Activated CD4-positive, alpha-beta memory T cell treated with anti-CD3 and anti-CD28 coated beads for 36 hours (primary cell): Measurements from ENCODE around the gene APP. TPM values are rescaled to one million over a fixed set of nuclear protein-coding genes. Genes with fewer than 3 reads are reported as not detected.
"Not testable (repeated sequence)": the region's sequence is repeated elsewhere in the genome, so short reads cannot be mapped to it uniquely, and the experiment has no call there.

ENCODE experiments used
- CTCF ChIA-PET: fragments of 350-600 bp; sonication (Branson Sonifier 250); formaldehyde crosslinking; loops from one replicate; lab custom pipeline; 2021; ENCODE audit warnings: antibody characterized with exemption, inconsistent platforms; lab: Charles Lee
- POLR2A ChIA-PET: fragments of 350-600 bp; sonication (Branson Sonifier 250); formaldehyde crosslinking; loops from one replicate; lab custom pipeline; 2021; ENCODE audit warnings: antibody characterized with exemption; lab: Charles Lee
- DNase-seq: peaks from one replicate; pipeline ENCODE4 v3.0.0-alpha.2; 2020
- H3K27ac Mint-ChIP-seq: one replicate; pipeline ENCODE4 v1.8.0; 2021; ENCODE audit warnings: mixed read lengths
- H3K27me3 Mint-ChIP-seq: one replicate; pipeline ENCODE4 v1.8.0; 2021; ENCODE audit warnings: mixed read lengths
- H3K36me3 Mint-ChIP-seq: one replicate; pipeline ENCODE4 v1.8.0; 2021; ENCODE audit warnings: mixed read lengths
- H3K4me1 Mint-ChIP-seq: one replicate; pipeline ENCODE4 v1.8.0; 2021; ENCODE audit warnings: low read depth, mixed read lengths
- H3K4me3 Mint-ChIP-seq: one replicate; pipeline ENCODE4 v1.8.0; 2021; ENCODE audit warnings: mild to moderate bottlenecking, mixed read lengths
- H3K9me3 Mint-ChIP-seq: one replicate; pipeline ENCODE4 v1.8.0; 2021; ENCODE audit warnings: mixed read lengths
- intact Hi-C: fragments of 100-400 bp; cut with micrococcal nuclease; formaldehyde crosslinking; loops from one replicate; pipeline ENCODE4 v1.15.1; 2023
- total RNA-seq, 2 experiments: library from RNA; stranded (reverse); gene quantifications; one replicate each; pipeline ENCODE4 v1.2.3, GENCODE V29; 2021

The APP gene
- total RNA-seq, 2 experiments from 2014 or later: 46.3 to 47.1 TPM

GRCh38 chr21:26049803-26050202 is 120.8 kb downstream of the APP start:
- Mint-ChIP-seq H3K27me3 (no peaks in the 10 kb centered on the region), H3K27ac (no peak overlapping the region), H3K9me3 (no peaks in the 10 kb centered on the region), H3K4me3 (no peak overlapping the region), H3K4me1 (no peaks in the 10 kb centered on the region), H3K36me3 (peaks cover 32% of the 10 kb centered on the region)
- DNase-seq: no peak
- intact Hi-C loops: no loop called here
- ChIA-PET POLR2A (no interaction called here), CTCF (no interaction called here)

GRCh38 chr21:26047279-26047967 is 123.1 kb downstream of the APP start:
- no peak for DNase-seq
- no peaks in the 10 kb centered on the region for H3K27me3 Mint-ChIP-seq
- ChIA-PET CTCF (no interaction called here), POLR2A (no interaction called here)
- no peak overlapping the region for H3K27ac Mint-ChIP-seq
- H3K9me3 Mint-ChIP-seq: no peaks in the 10 kb centered on the region
- intact Hi-C loops: no loop called here
- no peaks in the 10 kb centered on the region for H3K4me1 Mint-ChIP-seq
- peaks cover 35% of the 10 kb centered on the region for H3K36me3 Mint-ChIP-seq
- no peak overlapping the region for H3K4me3 Mint-ChIP-seq

- no peak overlapping the region for H3K4me3 Mint-ChIP-seq
Observed at GRCh38 chr21:26043891-26044290, 126.7 kb downstream of the APP start.

GRCh38 chr21:26042181-26042876 is 128.2 kb downstream of the APP start:
- Mint-ChIP-seq H3K9me3 (no peaks in the 10 kb centered on the region), H3K4me3 (no peak overlapping the region), H3K4me1 (no peaks in the 10 kb centered on the region), H3K27me3 (no peaks in the 10 kb centered on the region), H3K36me3 (peaks cover 14% of the 10 kb centered on the region), H3K27ac (no peak overlapping the region)
- ChIA-PET POLR2A (no interaction called here), CTCF (no interaction called here)
- DNase-seq: no peak
- intact Hi-C loops: no loop called here

More at GRCh38 chr21:26043891-26044290, 126.7 kb downstream of the APP start:
- H3K36me3 Mint-ChIP-seq: peaks cover 19% of the 10 kb centered on the region
- no peak for DNase-seq
- H3K27me3 Mint-ChIP-seq: no peaks in the 10 kb centered on the region
- intact Hi-C loops: no loop called here
- no peak overlapping the region for H3K27ac Mint-ChIP-seq
- ChIA-PET CTCF (no interaction called here), POLR2A (no interaction called here)
- no peaks in the 10 kb centered on the region for H3K4me1 Mint-ChIP-seq
- H3K9me3 Mint-ChIP-seq: no peaks in the 10 kb centered on the region

- CTCF ChIA-PET: no interaction called here
- peaks cover 14% of the 10 kb centered on the region for H3K36me3 Mint-ChIP-seq
- intact Hi-C loops: no loop called here
- no peak overlapping the region for H3K27ac Mint-ChIP-seq
- no peak for DNase-seq
- no peaks in the 10 kb centered on the region for H3K27me3 Mint-ChIP-seq
- H3K9me3 Mint-ChIP-seq: no peaks in the 10 kb centered on the region
- H3K4me1 Mint-ChIP-seq: peaks cover 5% of the 10 kb centered on the region
- POLR2A ChIA-PET: no interaction called here
- H3K4me3 Mint-ChIP-seq: no peak overlapping the region
Observed at GRCh38 chr21:26041431-26042180, 129.0 kb downstream of the APP start.

- Mint-ChIP-seq H3K27me3 (no peaks in the 10 kb centered on the region), H3K4me1 (peaks cover 10% of the 10 kb centered on the region), H3K27ac (no peak overlapping the region), H3K36me3 (no peaks in the 10 kb centered on the region), H3K9me3 (no peaks in the 10 kb centered on the region), H3K4me3 (no peak overlapping the region)
- no peak for DNase-seq
- intact Hi-C loops: no loop called here
- CTCF ChIA-PET: interaction anchor here (0.6 kb wide), 1 partner anchor 384 kb away, joined by 3 read pairs; no protein-coding TSS in a partner anchor
- POLR2A ChIA-PET: no interaction called here
Observed at GRCh38 chr21:26036916-26037315, 133.7 kb downstream of the APP start.

GRCh38 chr21:26032263-26032662 is 138.3 kb downstream of the APP start:
- no peaks in the 10 kb centered on the region for H3K9me3 Mint-ChIP-seq
- H3K27me3 Mint-ChIP-seq: no peaks in the 10 kb centered on the region
- POLR2A ChIA-PET: no interaction called here
- CTCF ChIA-PET: no interaction called here
- H3K36me3 Mint-ChIP-seq: peaks cover 2% of the 10 kb centered on the region
- H3K4me1 Mint-ChIP-seq: peaks cover 10% of the 10 kb centered on the region
- no peak overlapping the region for H3K4me3 Mint-ChIP-seq
- H3K27ac Mint-ChIP-seq: no peak overlapping the region
- DNase-seq: peak; percentile 19
- intact Hi-C loops: no loop called here

GRCh38 chr21:26028183-26028582 is 142.4 kb downstream of the APP start:
- ChIA-PET POLR2A (no interaction called here), CTCF (no interaction called here)
- Mint-ChIP-seq H3K27me3 (no peaks in the 10 kb centered on the region), H3K9me3 (no peaks in the 10 kb centered on the region), H3K36me3 (peaks cover 2% of the 10 kb centered on the region), H3K4me1 (no peaks in the 10 kb centered on the region), H3K4me3 (no peak overlapping the region), H3K27ac (no peak overlapping the region)
- DNase-seq: no peak
- intact Hi-C loops: no loop called here

- Mint-ChIP-seq H3K9me3 (no peaks in the 10 kb centered on the region), H3K36me3 (peaks cover 2% of the 10 kb centered on the region), H3K4me1 (no peaks in the 10 kb centered on the region), H3K27me3 (no peaks in the 10 kb centered on the region), H3K27ac (no peak overlapping the region), H3K4me3 (no peak overlapping the region)
- intact Hi-C loops: no loop called here
- POLR2A ChIA-PET: no interaction called here
- CTCF ChIA-PET: no interaction called here
- no peak for DNase-seq
Observed at GRCh38 chr21:26027696-26028095, 142.9 kb downstream of the APP start.

- Mint-ChIP-seq H3K9me3 (no peaks in the 10 kb centered on the region), H3K4me1 (no peaks in the 10 kb centered on the region), H3K27ac (no peak overlapping the region), H3K27me3 (no peaks in the 10 kb centered on the region), H3K36me3 (peaks cover 8% of the 10 kb centered on the region), H3K4me3 (no peak overlapping the region)
- intact Hi-C loops: no loop called here
- ChIA-PET CTCF (no interaction called here), POLR2A (no interaction called here)
- no peak for DNase-seq
Observed at GRCh38 chr21:26025536-26026512, 144.7 kb downstream of the APP start.

- H3K27ac Mint-ChIP-seq, H3K9me3 Mint-ChIP-seq, CTCF ChIA-PET, H3K4me1 Mint-ChIP-seq, intact Hi-C loops, H3K27me3 Mint-ChIP-seq, H3K4me3 Mint-ChIP-seq, DNase-seq: not testable (repeated sequence)
- peaks cover 17% of the 10 kb centered on the region for H3K36me3 Mint-ChIP-seq
- POLR2A ChIA-PET: interaction anchor here (0.6 kb wide), 1 partner anchor 11 kb away, joined by 3 read pairs; no protein-coding TSS in a partner anchor
Observed at GRCh38 chr21:26023406-26023805, 147.2 kb downstream of the APP start.
